Mucosa of gallbladder (tissue), 1 donor: ENCODE results near the gene TNFRSF13B. TPM values are rescaled to one million over a fixed set of nuclear protein-coding genes. Genes with fewer than 3 reads are reported as not detected.
"Not testable (repeated sequence)": the region's sequence is repeated elsewhere in the genome, so short reads cannot be mapped to it uniquely, and the experiment has no call there.

Experiments
- DNase-seq: peaks from one replicate; pipeline ENCODE4 v3.0.0-alpha.2; 2020; ENCODE audit warnings: low spot score
- total RNA-seq: library from RNA; stranded (reverse); gene quantifications from one replicate; pipeline ENCODE4 v1.2.1, GENCODE V29; 2021
- donor health status: DM: no; HTN: no; CAD: no.

Gene TNFRSF13B
- total RNA-seq, 1 donor from 2014 or later: 0.32 TPM

DNA sequence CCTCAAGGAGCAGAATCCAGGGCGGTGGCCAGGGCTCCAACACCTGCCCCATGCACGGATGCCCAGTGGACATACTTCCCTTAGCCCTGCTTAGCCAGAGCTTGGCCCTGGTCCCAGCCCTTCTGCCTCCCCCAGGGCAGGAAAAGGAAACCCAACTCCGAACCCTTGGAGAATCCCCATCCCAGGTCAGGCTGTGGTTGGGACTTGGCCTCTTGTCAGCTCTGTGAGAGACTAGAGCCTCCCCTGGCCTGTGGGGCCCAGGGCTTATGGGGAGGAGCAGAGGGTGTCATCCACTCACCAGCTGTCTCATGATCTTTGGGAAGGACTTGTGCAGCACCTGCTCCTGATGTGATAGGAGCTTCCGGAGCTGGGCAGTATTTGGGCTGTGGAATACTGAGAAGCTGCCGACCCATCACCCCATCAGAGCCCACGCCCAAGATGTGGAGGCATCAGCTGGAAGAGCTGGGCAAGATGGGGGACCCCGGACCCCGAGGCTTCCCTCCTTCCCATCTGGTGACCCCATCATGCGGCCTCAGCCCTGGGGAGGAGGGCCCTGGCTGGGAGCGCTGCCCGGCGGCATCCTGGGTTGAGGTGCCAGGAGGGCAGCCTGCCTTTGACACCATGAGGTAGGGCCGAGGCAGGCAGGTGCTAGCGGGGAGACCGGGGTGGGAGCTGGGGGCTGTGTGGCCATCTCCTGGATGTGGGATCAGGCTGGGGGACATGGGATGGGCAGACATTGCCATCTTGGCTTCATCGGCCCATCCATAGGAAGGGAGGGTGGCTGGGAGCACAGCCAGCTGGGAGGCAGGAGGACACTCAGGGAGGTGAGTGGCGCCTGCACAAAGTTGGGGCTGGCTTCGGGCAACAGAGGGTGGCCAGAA is 45.1 kb downstream of the TNFRSF13B start:
- DNase-seq: no peak

DNA sequence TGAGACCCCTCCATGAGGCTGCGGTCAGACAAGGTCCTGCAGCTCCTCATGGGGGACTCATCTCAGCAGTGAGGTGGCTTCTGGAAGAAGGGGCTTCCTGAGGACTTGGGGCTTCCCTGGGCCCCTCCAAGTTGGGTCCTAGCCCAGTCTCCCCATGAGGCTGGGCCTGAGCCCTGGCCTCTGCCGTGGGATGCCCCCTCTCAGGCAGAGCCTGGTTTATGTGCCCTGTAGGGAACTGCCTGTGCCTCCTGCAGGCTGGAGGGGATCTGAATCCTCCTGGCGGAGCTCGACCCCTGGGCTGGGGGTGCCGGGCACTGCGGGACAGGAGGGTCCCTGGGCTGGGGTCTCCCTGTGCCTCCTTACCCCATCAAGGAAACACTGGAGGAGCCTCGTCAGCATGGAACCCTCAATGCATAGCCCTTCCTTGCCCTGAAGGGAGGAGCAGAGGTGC is 45.8 kb downstream of the TNFRSF13B start:
- no peak for DNase-seq

DNA sequence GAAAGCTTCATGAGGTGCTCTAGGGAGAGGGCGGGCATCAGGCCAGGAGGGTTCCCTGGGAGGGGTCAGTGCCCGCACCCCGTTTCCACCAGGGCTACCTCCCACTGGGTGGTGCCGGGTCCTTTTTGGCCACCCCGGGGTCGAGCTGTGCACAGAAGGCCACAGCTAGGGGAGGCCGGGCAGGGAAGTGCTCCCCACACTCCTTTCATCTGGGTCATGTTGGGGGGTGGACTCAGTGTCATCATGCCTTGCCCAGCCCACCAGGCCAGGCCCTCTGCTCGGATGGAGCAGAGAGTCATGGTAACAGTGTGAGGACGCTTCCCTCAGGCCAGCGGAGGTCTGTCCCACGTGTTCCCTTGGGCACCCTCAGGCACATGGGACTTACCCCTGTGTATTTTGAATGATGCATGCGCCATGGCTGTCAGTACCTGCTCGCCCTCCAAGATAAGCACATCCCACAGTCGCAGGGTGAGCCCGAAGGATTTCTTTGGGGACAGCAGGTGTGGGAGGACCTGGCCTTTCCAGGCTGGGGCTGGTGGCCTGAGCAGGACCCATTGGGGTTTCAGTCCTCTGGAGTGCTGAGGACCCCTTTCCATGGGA is 46.4 kb downstream of the TNFRSF13B start:
- DNase-seq: no peak

DNA sequence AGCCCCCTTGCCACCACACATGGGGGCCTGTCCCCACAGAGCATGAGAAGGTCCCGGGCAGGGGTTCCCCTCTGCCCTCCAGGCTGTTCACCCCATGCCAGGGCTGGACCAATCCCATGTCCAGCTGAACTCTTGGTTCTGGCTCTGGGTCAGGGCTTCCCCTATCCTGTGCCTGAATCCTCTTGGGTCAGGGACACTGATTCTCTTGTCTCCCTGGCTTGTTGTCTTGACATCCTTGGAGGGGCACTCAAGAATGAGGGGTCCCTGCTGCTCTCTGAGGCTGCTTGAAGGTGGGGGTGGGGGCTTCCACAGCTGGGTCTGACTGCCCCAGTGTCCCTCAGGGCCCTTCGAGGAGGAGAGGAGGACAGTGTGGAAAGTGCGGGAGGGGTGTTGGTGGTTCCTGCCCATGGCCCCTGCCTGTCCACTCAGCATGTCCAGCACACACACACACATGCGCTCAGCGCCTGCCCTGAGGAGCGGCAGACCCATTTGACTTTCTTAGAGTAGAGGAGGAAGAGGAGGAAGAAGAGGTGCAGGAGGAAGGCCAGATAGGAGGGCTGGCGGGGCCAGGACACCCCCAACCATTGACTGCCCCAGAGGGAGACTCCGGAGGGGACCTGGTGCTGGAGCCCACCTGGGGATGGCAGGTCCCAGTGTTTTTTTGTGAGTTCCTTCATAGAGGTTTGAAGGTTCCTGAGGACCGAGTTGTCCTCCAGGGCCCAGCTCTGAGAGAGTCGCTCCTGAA is 47.0 kb downstream of the TNFRSF13B start:
- no peak for DNase-seq

DNA sequence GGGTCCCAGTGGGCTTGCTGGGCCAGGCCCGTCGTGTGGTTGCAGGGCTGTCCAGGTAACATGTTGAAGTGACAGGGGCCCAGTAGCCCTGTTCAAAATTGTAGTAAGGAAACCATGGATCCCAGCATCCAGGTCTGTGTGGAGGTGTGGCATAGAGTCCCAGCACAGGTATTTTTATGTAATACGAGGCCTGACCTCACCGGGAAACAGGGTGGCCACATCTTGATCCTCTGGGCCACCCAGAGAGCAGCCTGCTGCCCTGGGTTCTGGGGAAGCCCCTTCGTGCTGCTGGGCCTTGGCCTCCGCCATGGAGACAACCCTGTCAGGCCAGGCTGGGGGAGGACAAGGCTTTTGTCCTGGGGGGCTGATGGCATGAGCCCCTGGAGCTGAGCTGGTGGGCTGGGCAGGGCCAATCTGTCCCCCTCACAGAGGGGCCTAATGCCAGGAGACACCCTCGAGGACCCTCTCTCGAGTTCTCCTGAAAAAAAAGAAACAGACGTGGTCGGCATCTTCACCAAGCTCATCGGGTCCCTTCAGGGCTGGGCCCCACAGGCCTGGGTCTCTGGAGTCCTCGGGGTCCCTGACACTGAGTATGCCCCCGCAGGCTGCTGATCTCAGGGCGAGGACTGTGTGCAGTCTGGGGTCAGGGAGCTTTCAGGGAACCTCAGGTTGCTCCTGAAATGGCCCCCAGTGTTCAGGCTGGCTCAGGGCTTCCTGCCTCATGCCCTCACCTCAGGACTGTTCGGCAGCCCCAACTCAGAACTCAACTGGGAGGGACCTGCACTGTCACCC is 47.8 kb downstream of the TNFRSF13B start:
- DNase-seq: no peak

DNA sequence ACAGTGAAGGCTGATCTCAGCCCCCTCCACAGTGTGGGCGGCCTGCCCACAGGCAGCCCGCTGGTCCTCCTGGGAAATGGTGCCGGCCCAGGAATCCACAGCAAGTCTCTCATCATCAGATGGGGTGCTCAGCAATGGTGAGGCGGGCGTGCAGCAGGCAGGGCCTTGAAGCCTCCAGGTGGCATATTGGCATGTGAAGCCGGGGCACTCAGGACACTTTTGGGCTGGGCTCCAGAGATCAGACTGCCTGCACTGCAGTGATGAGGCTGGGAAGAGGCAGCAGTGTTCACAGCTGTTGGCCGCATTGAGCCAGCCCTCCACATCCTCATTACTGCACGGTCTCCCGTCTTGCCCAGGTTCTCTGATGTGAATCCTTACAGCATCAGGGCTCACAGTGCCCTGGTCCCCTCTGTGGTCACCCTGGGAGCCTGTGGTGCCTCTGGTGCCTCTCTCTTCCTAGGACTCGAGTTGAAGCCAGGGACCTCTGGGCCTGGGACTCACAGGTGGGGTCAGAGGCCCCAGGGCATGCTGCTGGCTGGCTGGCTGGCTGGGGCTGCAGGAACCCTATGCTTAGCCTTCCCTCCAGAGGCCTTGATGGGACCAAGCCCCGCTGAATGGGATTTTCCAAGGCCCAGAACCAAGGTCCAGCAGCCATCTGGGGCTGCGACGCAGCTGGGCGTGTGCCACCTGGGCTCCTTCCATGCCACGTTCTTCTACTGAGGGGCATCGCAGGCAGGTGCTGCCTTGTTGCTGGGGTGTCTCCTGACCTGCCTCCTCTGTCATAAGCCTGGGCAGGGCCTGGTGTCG is 48.6 kb downstream of the TNFRSF13B start:
- DNase-seq: no peak

DNA sequence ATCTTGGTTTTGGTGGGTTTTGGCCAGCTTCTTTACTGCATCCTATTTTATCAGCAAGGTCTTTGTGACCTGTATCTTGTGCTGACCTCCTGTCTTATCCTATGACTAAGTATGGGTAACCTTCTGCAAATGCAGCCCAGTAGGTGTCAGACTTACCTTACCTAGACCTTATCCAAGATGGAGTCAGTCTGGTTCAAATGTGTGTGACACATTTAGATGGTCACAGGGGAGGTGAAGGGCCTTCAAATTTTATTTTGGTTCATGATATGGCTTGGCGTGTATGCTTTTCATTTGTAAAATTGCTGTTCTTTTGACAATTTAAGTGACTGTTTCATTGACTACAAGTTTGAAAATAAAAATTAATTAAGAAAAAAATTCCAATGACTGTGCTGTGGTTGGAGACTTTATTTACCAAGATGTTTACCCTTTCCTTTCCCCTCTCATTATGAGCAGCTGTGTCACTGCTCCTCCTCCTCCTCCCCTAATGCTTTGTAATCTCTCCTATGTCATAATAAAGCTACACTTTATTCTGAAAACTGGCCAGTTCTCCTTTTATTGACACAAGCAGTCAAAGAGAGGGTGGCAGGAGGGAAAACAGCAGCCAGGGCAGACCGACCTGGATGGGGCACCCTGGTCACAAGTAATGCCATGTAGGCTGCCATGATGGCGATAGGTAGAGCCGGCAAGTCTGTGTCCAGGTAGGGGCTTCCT is 49.4 kb downstream of the TNFRSF13B start:
- no peak for DNase-seq

DNA sequence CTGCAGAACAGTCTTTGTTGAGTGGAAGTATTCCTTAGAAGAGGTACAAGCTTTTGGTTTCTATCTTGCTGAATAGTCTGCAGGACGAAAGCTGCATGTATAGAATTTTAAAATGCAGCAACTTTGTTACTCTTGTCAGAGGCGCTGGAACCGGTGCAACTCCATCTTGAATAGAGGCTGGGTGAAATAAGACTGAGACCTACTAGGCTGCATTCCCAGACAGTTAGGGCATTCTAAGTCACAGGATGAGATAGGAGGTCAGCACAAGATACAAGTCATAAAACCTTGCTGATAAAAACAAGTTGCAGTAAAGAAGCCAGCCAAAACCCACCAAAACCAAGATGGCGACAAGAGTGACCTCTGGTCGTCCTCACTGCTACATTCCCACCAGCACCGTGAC is 50.5 kb downstream of the TNFRSF13B start:
- not testable (repeated sequence) for DNase-seq

DNA sequence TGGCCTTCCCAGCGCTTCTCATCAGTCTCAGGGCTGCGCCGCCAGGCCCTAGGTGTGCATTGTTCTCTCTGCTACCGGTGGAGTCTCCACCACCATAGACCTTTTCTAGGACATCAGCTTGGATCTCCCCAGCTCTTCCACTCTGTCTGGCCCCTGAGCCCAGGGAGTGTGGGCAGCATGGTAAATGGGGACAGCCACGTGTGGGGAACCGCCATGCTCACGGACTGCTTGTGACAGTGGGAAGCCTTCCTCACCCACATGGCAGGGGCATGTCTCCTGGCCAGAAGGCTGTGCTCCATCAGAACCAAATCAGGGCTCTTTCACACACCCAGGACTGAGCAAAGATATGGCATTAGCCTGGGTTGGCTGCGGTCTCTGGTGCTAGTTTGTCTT is 51.3 kb downstream of the TNFRSF13B start:
- no peak for DNase-seq

DNA sequence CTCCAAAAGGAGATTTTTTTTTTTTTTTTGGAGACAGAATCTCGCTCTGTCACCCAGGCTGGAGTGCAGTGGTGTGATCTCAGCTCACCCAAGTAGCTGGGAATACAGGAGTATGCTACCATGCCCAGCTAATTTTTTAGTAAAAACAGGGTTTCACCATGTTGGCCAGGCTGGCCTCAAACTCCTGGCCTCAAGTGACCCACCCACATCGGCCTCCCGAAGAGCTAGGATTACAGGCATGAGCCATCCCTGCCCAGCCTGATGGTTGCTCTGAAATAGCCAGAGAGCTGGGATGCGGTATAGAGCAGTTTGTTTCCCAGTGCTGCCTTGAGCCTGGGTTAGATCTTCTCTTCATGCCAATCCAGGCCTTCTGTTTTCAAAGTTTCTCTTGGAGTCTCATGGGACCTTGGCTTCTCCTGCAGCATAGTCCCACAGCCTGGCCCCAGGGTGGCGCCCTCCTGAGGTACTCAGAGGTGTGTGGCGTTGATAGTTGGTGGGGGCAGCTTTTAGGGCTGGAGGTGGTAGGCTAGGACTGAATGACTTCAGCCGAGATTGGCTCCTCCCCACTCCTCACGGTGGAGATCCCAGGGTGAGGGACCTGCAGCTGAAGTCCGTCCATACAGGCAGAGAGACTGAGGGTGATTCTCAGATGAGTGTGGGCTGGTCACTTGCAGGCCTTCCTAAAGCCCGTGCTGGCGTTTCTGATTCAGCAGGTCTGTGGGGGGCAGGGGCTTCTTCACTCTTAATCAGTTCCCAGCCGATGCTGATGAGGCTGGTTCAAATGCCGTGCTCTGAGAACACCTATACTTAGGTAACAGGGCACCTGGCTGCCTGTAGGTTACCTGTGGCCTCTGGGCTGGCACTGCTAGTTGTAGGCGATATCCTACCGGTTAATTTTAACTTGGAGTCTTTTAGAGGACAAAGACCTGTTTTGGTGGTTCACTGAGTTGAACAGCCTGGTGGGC is 52.0 kb downstream of the TNFRSF13B start:
- no peak for DNase-seq

DNA sequence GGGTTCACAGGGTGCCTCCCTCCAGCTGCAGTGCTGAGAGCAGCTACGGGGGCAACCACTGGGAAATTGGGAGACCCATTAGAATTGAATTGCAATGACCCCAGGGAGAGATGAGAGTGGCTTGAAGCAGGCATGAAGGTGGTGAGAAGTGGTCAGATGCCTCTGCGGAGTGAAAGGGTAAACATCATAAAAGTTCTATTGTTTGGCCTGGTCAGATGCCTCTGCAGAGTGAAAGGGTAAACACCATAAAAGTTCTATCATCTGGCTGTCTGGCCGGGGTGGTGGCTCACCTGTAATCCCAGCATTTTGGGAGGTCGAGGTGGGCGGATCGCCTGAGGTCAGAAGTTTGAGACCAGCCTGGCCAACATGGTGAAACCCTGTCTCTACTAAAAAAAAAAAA is 53.5 kb downstream of the TNFRSF13B start:
- DNase-seq: no peak

DNA sequence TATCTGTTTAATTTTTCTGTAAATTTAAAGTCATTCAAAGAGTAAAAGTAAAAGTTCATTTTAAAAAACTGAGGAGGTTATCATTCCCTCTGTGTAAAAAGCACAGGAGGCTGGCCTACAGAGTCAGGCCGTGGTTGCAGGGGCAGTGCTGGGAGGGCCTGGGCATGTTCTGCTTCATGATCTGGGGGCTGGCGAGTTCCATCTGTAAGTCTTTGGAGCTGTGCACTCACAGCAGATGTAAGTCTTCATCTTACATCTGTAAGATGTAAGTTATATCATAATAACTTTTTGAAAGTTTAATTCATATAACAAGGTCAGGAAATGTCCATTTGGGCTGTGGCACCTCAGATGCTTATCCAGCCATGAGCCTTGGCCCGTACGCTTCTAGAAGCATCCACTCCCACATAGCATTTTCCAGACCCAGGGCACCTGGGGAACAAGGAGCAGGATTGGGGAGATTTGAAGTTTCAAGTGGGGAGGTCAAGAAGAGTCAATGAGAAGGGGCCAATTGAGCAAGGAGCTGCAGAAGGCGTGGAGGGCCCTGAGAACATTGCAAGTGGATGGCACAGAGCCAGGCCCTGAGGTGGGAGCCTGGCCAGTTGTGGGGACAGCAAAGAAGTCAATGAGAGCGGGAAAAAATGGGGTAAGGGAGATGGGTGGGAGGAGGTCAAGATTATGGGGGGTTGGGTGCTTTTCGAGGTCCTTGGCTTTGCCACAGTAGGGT is 54.1 kb downstream of the TNFRSF13B start:
- DNase-seq: no peak

DNA sequence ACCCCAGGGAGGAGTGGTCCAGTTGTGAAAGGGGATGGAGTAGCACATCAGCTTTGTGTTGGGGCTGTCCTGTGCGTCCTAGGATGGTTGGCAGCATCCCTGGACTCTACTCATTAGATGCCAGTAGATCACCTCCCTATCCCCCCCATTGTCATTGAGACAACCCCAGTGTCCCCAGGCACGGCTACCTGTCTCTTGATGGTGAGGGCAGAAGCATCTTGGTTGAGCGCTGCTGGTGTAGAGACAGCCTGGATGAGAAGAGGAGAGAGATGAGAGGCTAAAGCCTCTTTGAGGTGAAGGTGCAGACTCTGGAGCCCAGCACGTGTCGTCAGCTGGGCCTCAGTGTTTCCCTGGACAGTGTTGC is 55.4 kb downstream of the TNFRSF13B start:
- no peak for DNase-seq

DNA sequence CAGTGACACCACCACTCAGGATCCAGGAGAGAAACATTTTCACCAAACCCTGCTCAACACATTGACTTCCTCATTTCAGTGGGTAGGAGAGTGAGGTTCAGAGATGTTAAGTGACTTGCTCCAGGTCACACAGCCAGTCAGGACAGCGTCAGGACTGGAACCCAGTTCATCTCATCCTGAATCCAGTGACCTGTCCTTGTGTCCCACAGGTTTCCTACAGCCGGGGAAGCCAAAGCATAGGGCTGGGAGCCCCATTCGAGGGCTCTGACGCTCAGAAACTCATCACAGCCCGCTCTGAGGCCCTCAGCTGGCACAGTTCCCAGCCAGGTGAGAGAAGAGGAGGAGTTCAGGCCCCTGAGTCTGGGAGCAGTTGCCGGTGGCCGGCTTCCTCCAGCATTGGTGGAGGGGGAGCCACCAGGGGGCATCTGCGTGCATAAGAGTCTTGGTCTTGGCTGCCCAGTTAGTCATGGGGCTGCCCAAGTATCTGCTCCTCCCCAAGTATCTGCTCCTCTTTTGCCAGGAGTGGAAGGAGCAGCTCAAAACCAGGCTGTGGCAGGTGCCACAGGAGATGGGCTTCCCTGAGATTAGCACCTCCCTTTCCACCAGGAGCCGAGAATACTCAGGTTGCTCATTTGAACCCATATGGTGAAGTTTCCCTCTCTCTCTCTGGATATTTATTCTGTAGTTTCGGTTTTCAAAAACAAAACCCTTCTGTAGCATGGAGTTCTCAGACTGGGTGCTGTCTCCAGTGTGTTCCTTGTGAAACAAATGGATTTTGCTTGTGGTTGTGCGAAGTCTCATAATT is 56.0 kb downstream of the TNFRSF13B start:
- peak; percentile 23 for DNase-seq

DNA sequence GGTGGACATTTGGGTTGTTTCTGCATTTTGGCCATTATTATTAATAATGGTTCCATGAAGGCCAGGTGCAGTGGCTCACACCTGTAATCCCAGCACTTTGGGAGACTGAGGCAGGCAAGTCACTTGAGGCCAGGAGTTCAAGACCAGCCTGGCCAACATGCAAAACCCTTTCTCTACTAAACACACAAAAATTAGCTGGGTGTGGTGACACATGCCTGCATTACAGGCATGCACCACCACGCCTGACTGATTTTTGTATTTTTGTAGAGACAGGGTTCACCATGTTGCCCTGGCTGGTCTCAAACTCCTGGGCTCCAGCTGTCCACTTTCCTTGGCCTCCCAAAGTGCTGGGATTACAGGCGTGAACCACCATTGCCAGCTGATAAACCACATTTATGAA is 58.5 kb downstream of the TNFRSF13B start:
- no peak for DNase-seq

DNA sequence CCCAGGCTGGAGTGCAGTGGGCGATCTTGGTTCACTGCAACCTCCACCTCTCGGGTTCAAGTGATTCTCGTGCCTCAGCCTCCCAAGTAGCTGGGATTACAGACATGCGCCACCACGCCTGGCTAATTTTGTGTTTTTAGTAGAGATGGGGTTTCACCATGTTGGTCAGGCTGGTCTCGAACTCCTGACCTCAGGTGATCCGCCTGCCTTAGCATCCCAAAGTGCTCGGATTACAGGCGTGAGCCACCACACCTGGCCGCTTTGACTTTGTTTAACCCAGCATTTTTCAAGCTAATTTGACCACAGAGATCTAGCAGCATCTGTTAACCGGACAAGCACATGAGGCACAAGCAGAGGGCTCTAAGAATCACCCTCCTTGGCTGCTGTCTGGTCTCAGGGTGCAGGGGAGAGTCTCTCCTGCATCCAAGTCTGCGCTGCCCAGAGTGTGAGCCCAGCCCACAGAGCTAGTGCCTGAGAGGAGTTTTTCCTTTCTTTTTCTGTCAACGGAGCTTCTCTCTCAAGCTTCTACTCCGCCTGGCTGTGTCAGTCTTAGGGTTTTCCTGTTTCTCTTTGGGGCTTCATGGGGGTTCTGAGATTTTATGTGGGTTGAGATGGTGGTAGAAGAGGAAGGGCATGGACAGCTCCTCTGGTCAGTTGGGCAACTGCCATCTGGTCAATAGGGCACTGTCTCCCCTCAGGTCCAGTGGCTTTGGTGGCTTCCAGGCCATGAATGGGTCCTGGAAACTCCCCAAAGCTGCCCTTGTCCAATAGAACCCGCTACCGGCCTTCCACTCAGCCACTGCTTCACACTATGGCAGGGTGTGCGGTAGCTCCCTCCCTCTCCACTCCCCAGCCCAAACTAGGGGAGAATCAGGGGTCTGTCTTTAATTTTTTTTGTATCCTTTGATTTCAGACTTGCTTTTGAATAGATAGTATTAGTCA is 59.6 kb downstream of the TNFRSF13B start:
- no peak for DNase-seq
